Vagina (tissue), 2 donors: ENCODE results near the gene CCNDBP1.

Source experiments
- CTCF ChIP-seq, 3 experiments: fragments of 450-650 bp in 2 of 3; fragments of 200-600 bp in 1 of 3; sonication (generic) in 1 of 3; IDR thresholded peaks; one replicate each; pipeline ENCODE4 v1.5.1; 2017 to 2019; ENCODE audit warnings: antibody characterized with exemption in 3 of 3, mild to moderate bottlenecking in 2 of 3, moderate library complexity in 2 of 3
- POLR2A ChIP-seq, 2 donors: fragments of 450-650 bp; IDR thresholded peaks; one replicate each; pipeline ENCODE4 v1.6.1; 2017; ENCODE audit warnings: antibody characterized with exemption in 2 of 2, mild to moderate bottlenecking in 2 of 2, moderate library complexity in 2 of 2
- POLR2AphosphoS5 ChIP-seq, 2 donors: sonication (generic); formaldehyde crosslinking; IDR thresholded peaks; one replicate each; pipeline ENCODE4 v1.9.0; 2017; ENCODE audit warnings: antibody characterized with exemption in 2 of 2, mild to moderate bottlenecking in 2 of 2, low read depth in 1 of 2; ENCODE audit not compliant: insufficient read depth in 1 of 2

GRCh38 chr15:43218908-43219706 lies 33.9 kb downstream of the CCNDBP1 start:
- TF ChIP-seq CTCF (IDR thresholded peaks at IDR 0.05), result no peak
- TF ChIP-seq POLR2A (IDR thresholded peaks at IDR 0.05), result no peak
- TF ChIP-seq POLR2AphosphoS5 (IDR thresholded peaks at IDR 0.05; ENCODE audit: insufficient read depth in 1 of 2, low read depth in 1 of 2), result no peak
